COR-L47 (cell line): Measurements from ENCODE around the gene WASHC4.

ENCODE experiments used
- DNase-seq: peaks from one replicate; lab custom pipeline; 2025; lab: John Stamatoyannopoulos, UW

Gene WASHC4

DNA sequence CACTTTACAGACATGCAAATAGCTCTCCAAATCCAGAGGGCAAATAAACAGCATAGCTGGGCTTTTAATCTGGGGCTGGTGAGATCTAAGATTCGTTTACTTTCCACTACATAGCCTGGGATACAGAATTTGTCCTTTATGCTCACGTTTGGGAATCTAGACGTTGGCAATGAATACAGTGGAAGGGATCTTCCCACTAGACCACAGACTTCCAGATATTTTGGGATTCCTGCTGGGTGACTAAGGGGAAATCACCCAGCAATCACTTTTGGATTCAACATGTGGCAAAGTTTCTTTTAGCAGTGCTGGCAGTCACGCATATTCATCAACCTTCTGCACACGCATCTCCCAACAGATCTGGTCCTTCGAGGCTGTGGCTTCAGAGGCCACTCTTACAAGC lies 104.9 kb downstream of the WASHC4 start:
- DNase-seq = no peak

DNA sequence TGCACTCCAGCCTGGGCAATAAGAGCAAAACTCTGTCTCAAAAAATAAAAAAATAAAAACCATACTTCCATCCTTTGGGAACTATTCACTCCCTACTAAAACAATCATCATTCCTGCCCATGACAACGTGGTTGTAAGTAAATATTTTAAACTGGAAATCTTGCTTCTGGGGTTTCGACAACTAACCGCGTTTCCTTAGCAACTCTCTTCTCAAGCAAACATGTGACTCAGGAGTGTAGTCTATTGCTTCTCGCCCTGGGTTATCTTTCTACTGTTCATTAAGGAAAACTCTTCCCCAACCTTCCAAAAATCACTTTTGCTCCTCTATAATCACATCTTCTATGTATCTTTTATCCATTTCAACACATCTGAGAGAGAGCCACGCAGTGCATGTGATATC lies 106.6 kb downstream of the WASHC4 start:
- no peak for DNase-seq

DNA sequence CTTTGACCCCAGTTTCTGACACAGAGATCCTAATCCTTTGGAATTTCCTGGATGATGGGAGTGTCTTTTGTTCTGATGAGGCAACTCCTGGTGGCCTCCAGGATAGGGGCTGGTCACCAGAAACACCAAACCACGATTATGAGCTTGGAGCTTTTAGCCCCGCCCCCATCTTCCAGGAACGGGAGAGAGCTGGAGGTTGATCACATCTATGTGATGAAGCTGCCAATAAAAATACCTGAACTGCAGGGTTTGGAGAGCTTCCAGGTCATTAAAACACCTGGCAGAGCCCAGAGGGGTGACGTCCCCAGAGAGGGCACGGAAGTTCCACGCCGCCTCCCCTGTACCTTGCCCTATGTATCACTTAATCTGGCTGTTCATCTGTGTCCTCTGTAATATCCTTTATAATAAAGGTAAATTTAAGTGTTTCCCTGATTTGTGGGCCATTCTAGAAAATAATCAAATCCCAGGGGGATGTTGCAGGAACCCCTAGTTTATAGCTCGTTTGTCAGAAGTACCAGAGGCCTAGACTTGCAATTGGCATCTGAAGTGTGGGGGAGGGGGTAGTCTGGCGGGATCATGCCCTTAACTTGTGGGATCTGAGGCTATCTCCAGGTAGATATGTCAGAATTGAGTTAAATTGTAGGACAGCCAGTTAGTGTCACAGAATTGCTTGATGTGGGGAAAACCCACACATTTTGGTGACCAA lies 107.3 kb downstream of the WASHC4 start:
- no peak for DNase-seq

DNA sequence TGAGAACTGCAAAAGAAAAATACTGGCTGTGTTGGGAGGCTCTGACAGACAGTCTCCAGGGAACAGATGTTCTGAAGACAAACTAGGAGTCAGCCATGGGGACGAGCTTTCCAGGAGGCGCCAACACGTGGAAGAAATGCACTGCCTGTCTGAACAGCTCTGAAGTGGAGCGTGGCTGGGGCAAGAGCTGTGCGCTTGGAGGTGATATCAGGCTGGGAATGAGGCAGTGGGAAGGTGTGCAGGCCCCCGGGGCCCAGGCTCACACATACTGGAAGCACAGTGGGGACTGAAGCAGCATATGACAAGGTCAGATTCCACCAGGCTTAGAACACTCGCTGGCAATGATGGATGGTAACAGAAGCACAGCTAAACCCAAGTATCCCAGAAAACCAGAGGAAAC lies 110.9 kb downstream of the WASHC4 start:
- no peak for DNase-seq
